Large intestine (tissue), 3 donors: Measurements from ENCODE around the gene RAB20. TPM values are rescaled to one million over a fixed set of nuclear protein-coding genes. Genes with fewer than 3 reads are reported as not detected.
A peak's percentile ranks its signal among the peaks of the same experiment; 100 is the strongest.

Experiments used
- DNase-seq, 2 donors: peaks; one replicate each; pipeline versions ENCODE4 v3.0.0 to v3.0.0-alpha.2; 2013
- H3K27ac ChIP-seq: one replicate; pipeline ENCODE4 v1.5.1; 2013; ENCODE audit warnings: low read length
- H3K27me3 ChIP-seq: 2 replicates; pipeline ENCODE4 v1.6.1; 2013; ENCODE audit warnings: low read length; ENCODE audit not compliant: control insufficient read depth, insufficient read depth
- H3K36me3 ChIP-seq: 2 replicates; pipeline ENCODE4 v1.6.1; 2013; ENCODE audit warnings: low read length; ENCODE audit not compliant: control insufficient read depth, insufficient read depth
- H3K4me1 ChIP-seq: one replicate; pipeline ENCODE4 v1.6.1; 2013; ENCODE audit warnings: low read length; ENCODE audit not compliant: control insufficient read depth, insufficient read depth
- H3K4me3 ChIP-seq: one replicate; pipeline ENCODE4 v1.5.1; 2013; ENCODE audit warnings: low read length
- H3K9me3 ChIP-seq: one replicate; pipeline ENCODE4 v1.6.1; 2013; ENCODE audit warnings: mild to moderate bottlenecking, low read depth, low read length, moderate library complexity; ENCODE audit not compliant: control insufficient read depth
- WGBS: methylation state at CpG from one replicate; pipeline ENCODE4 v1.1.5; 2013; ENCODE audit warnings: low lambda C conversion rate; ENCODE audit not compliant: insufficient coverage; 5-methylcytosine and 5-hydroxymethylcytosine counted together
- polyA plus RNA-seq: library from polyadenylated mRNA; unstranded; fragments of 120-200 nt; gene quantifications from one replicate; pipeline ENCODE4 v1.2.1, GENCODE V29; 2013

The RAB20 gene
- polyA plus RNA-seq, 1 donor = 23.9 TPM

GRCh38 chr13:110512198-110512740 lies 49.3 kb downstream of the RAB20 start:
- Histone ChIP-seq H3K27ac (no peak overlapping the region), H3K4me1 (peaks cover 23% of the 10 kb centered on the region), H3K36me3 (peaks cover 44% of the 10 kb centered on the region), H3K4me3 (no peak overlapping the region), H3K27me3 (no peaks in the 10 kb centered on the region), H3K9me3 (peaks cover 6% of the 10 kb centered on the region)
- 0% methylated on average over 1 of the region's 17 CpGs for WGBS
- DNase-seq = no peak

GRCh38 chr13:110511509-110512181 lies 49.9 kb downstream of the RAB20 start:
- DNase-seq = no peak
- WGBS = no CpG with 5 or more reads among the region's 31 CpGs
- Histone ChIP-seq H3K9me3 (peaks cover 6% of the 10 kb centered on the region), H3K27ac (no peak overlapping the region), H3K4me1 (peaks cover 24% of the 10 kb centered on the region), H3K4me3 (no peak overlapping the region), H3K36me3 (peaks cover 44% of the 10 kb centered on the region), H3K27me3 (no peaks in the 10 kb centered on the region)

- Histone ChIP-seq H3K36me3 (peaks cover 53% of the 10 kb centered on the region), H3K4me1 (peaks cover 35% of the 10 kb centered on the region), H3K27ac (no peak overlapping the region), H3K4me3 (no peak overlapping the region), H3K27me3 (no peaks in the 10 kb centered on the region), H3K9me3 (peaks cover 10% of the 10 kb centered on the region)
- no CpG with 5 or more reads among the region's 18 CpGs for WGBS
- no peak for DNase-seq
Measured at GRCh38 chr13:110509971-110510786, 51.3 kb downstream of the RAB20 start.

- no peak overlapping the region for H3K27ac ChIP-seq
- H3K27me3 ChIP-seq = no peaks in the 10 kb centered on the region
- H3K4me3 ChIP-seq = no peak overlapping the region
- H3K9me3 ChIP-seq = peaks cover 10% of the 10 kb centered on the region
- peaks cover 49% of the 10 kb centered on the region for H3K36me3 ChIP-seq
- peaks cover 35% of the 10 kb centered on the region for H3K4me1 ChIP-seq
- 40% methylated on average over 2 of the region's 4 CpGs for WGBS
- peak in 1 of 2 donors; percentile 36 for DNase-seq
Measured at GRCh38 chr13:110509478-110509926, 52.0 kb downstream of the RAB20 start.

- peaks cover 14% of the 10 kb centered on the region for H3K9me3 ChIP-seq
- peaks cover 35% of the 10 kb centered on the region for H3K4me1 ChIP-seq
- peaks cover 54% of the 10 kb centered on the region for H3K36me3 ChIP-seq
- no peaks in the 10 kb centered on the region for H3K27me3 ChIP-seq
- H3K27ac ChIP-seq = peak overlapping the region; percentile 97
- H3K4me3 ChIP-seq = no peak overlapping the region
- peak; percentile 56 to 80 for DNase-seq
- no CpG with 5 or more reads among the region's 23 CpGs for WGBS
Measured at GRCh38 chr13:110507678-110508381, 53.7 kb downstream of the RAB20 start.

- no peak overlapping the region for H3K4me3 ChIP-seq
- H3K27ac ChIP-seq = peak overlapping the region; percentile 97
- peaks cover 10% of the 10 kb centered on the region for H3K9me3 ChIP-seq
- H3K36me3 ChIP-seq = peaks cover 49% of the 10 kb centered on the region
- WGBS = no CpG with 5 or more reads among the region's 17 CpGs
- H3K4me1 ChIP-seq = peaks cover 35% of the 10 kb centered on the region
- H3K27me3 ChIP-seq = no peaks in the 10 kb centered on the region
- peak; percentile 93 to 98 for DNase-seq
Measured at GRCh38 chr13:110506859-110507566, 54.5 kb downstream of the RAB20 start.

GRCh38 chr13:110506396-110506795 lies 55.1 kb downstream of the RAB20 start:
- no CpG with 5 or more reads among the region's 18 CpGs for WGBS
- Histone ChIP-seq H3K27me3 (no peaks in the 10 kb centered on the region), H3K4me1 (peaks cover 35% of the 10 kb centered on the region), H3K4me3 (no peak overlapping the region), H3K9me3 (peaks cover 8% of the 10 kb centered on the region), H3K27ac (peak overlapping the region; percentile 97), H3K36me3 (peaks cover 49% of the 10 kb centered on the region)
- DNase-seq = no peak

GRCh38 chr13:110505594-110505993 lies 55.9 kb downstream of the RAB20 start:
- no peak for DNase-seq
- H3K9me3 ChIP-seq = peaks cover 8% of the 10 kb centered on the region
- peak overlapping the region; percentile 97 for H3K27ac ChIP-seq
- no peaks in the 10 kb centered on the region for H3K27me3 ChIP-seq
- H3K36me3 ChIP-seq = peaks cover 54% of the 10 kb centered on the region
- no CpG with 5 or more reads among the region's 10 CpGs for WGBS
- H3K4me3 ChIP-seq = no peak overlapping the region
- peaks cover 35% of the 10 kb centered on the region for H3K4me1 ChIP-seq

GRCh38 chr13:110503979-110504499 lies 57.5 kb downstream of the RAB20 start:
- H3K4me1 ChIP-seq = peaks cover 32% of the 10 kb centered on the region
- no peaks in the 10 kb centered on the region for H3K27me3 ChIP-seq
- H3K9me3 ChIP-seq = peaks cover 8% of the 10 kb centered on the region
- H3K4me3 ChIP-seq = no peak overlapping the region
- no CpG with 5 or more reads among the region's 18 CpGs for WGBS
- DNase-seq = no peak
- H3K27ac ChIP-seq = no peak overlapping the region
- H3K36me3 ChIP-seq = peaks cover 53% of the 10 kb centered on the region
